A673 (cell line): ENCODE results near the gene DENND5B. TPM values are rescaled to one million over a fixed set of nuclear protein-coding genes. Genes with fewer than 3 reads are reported as not detected.

Source experiments
- Bru-seq: library from RNA; stranded (reverse); fragments of 400-500 nt; gene quantifications from one replicate; lab custom pipeline; 2021; lab: Mats Ljungman, UMichigan
- BruChase-seq, 2 experiments: library from RNA; stranded (reverse); fragments of 400-500 nt; gene quantifications; one replicate each; lab custom pipeline; 2021; lab: Mats Ljungman, UMichigan
- BruUV-seq: library from RNA; stranded (reverse); fragments of 400-500 nt; replicated peaks from 2 replicates; lab custom pipeline; 2021; lab: Mats Ljungman, UMichigan
- CTCF ChIA-PET: fragments of 300-600 bp; sonication (Branson Sonifier 250); formaldehyde crosslinking; loops from one replicate; lab custom pipeline; 2022; ENCODE audit warnings: antibody characterized with exemption; lab: Charles Lee
- POLR2A ChIA-PET: fragments of 300-600 bp; sonication (Branson Sonifier 250); formaldehyde crosslinking; loops from one replicate; lab custom pipeline; 2022; ENCODE audit warnings: antibody characterized with exemption; ENCODE audit not compliant: low non-redundant PET; lab: Charles Lee
- DNase-seq: peaks from one replicate; pipeline ENCODE4 v3.0.0-alpha.2; 2015; ENCODE audit warnings: low spot score
- H3K27ac ChIP-seq: fragments of 200-600 bp; sonication (generic); 2 replicates; pipeline ENCODE4 v1.5.1; 2016; ENCODE audit warnings: mixed run types, low read depth, mild to moderate bottlenecking, mixed read lengths, antibody characterized with exemption, low read length; ENCODE audit not compliant: poor library complexity, severe bottlenecking
- H3K27me3 ChIP-seq: fragments of 200-600 bp; sonication (generic); replicated peaks from 2 replicates; pipeline ENCODE4 v1.6.1; 2017; ENCODE audit warnings: mixed run types, low read depth, mild to moderate bottlenecking, mixed read lengths, antibody characterized with exemption, low read length; ENCODE audit not compliant: insufficient read depth, poor library complexity
- H3K36me3 ChIP-seq: fragments of 200-600 bp; sonication (generic); 2 replicates; pipeline ENCODE4 v1.6.1; 2016; ENCODE audit warnings: mixed run types, mild to moderate bottlenecking, mixed read lengths, antibody characterized with exemption, low read length; ENCODE audit not compliant: insufficient read depth, poor library complexity, severe bottlenecking
- H3K4me1 ChIP-seq: fragments of 200-600 bp; sonication (generic); 2 replicates; pipeline ENCODE4 v1.6.1; 2017; ENCODE audit warnings: mixed run types, mild to moderate bottlenecking, mixed read lengths, antibody characterized with exemption, low read length; ENCODE audit not compliant: insufficient read depth, poor library complexity, severe bottlenecking
- H3K4me3 ChIP-seq: fragments of 200-600 bp; sonication (generic); 2 replicates; pipeline ENCODE4 v1.5.1; 2016; ENCODE audit warnings: low read depth, mixed run types, mild to moderate bottlenecking, mixed read lengths, low read length; ENCODE audit not compliant: poor library complexity, severe bottlenecking
- H3K9me3 ChIP-seq: fragments of 200-600 bp; sonication (generic); 2 replicates; pipeline ENCODE4 v1.6.1; 2016; ENCODE audit warnings: mixed run types, low read depth, mild to moderate bottlenecking, mixed read lengths, antibody characterized with exemption, low read length; ENCODE audit not compliant: poor library complexity, severe bottlenecking
- EZH2 ChIP-seq: fragments of 200-600 bp; sonication (generic); IDR thresholded peaks from 2 replicates; pipeline ENCODE4 v1.6.1; 2017; ENCODE audit warnings: borderline replicate concordance, low read depth, mild to moderate bottlenecking, mixed read lengths, antibody characterized with exemption, low read length; ENCODE audit not compliant: poor library complexity, severe bottlenecking
- intact Hi-C: fragments of 100-400 bp; cut with micrococcal nuclease; formaldehyde crosslinking; loops from one replicate; pipeline ENCODE4 v1.10.0; 2022; ENCODE audit not compliant: unreplicated experiment
- long read RNA-seq: library from polyadenylated mRNA; stranded (forward); transcript quantifications from one replicate; pipeline ENCODE4 v2.0.0, GENCODE V29; 2022
- total RNA-seq: library from RNA; stranded (reverse); gene quantifications from 2 replicates; pipeline ENCODE4 v1.2.3, GENCODE V29; 2021
- TF ChIP-seq, protein P1 (sequence below): fragments of 300-800, 200-600 bp; sonication (generic); conservative IDR thresholded peaks from 2 replicates; pipeline ENCODE4 v1.5.1; 2017; ENCODE audit warnings: low read depth, mild to moderate bottlenecking, antibody characterized with exemption, low read length, moderate library complexity, mixed read lengths

The DENND5B gene
- total RNA-seq (7.2 and 7.6 TPM in 2 replicates), Bru-seq, nascent RNA (percentile 57 among the genes with signal in this experiment), BruChase-seq, experiment 1, labeled RNA remaining after a 2-hour chase (percentile 55 among the genes with signal in this experiment), BruChase-seq, experiment 2, labeled RNA remaining after a 6-hour chase (percentile 59 among the genes with signal in this experiment)
- long read RNA-seq, partial matches to known transcripts = 5 of 7 reads
- long read RNA-seq, other reads (novel, unspliced or antisense) = 2 of 7 reads

DNA sequence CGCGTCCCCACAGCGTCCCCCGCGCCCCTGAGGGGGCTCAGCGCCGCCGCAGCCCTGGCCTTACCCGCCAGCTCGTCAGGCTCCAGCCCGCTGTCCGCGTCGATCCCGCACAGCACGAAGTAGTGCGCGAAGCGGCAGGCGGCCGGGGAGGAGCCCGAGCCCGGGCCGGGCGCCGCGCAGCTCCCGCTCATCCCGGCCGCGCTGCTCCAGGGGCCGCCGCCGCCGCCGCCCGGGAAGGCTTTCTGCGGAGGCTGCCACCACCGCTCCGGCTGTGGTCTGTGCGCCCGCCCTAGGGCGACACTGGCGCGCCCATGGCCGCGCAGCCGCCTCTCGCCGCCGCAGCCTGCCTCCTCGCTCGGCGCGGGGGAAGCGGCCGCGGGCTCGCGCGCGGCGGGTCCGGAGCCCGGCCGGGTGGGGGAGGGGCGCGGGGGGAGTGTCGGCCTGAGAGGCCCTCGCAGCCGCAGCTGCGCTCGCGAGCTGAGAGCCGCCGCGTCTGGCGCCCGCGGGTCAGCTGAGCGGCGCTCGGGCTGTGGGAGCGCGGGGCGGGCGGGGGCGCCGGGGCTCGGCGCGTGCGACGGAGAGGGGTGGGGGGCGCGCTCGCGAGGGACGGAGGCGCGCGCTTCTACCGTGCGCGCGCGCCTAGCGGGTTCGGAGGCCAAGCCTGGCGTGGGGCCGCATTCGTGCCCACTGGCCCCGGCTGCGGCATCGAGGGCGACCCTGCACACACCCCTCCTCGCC is at the start of gene DENND5B:
TSS of gene DENND5B (minus strand) at position 495 of the 738 bp plus-strand sequence. CDS start at position 191, 304 bp downstream.
- Histone ChIP-seq H3K4me3 (peak within 1 kb of the TSS; percentile 86), H3K9me3 (no peaks in the 10 kb centered on the region), H3K36me3 (no peaks in the 10 kb centered on the region), H3K27me3 (no peaks in the 10 kb centered on the region), H3K4me1 (no peaks in the 10 kb centered on the region), H3K27ac (peak within 1 kb of the TSS; percentile 76)
- ChIA-PET POLR2A (interaction anchor here (0.6 kb wide), 1 partner anchor 32 kb away, joined by 8 read pairs; no protein-coding TSS in a partner anchor), CTCF (interaction anchor here (0.7 kb wide), 2 partner anchors 205 to 319 kb away, joined by 3 to 5 read pairs; no protein-coding TSS in a partner anchor)
- TF ChIP-seq, protein P1, sequence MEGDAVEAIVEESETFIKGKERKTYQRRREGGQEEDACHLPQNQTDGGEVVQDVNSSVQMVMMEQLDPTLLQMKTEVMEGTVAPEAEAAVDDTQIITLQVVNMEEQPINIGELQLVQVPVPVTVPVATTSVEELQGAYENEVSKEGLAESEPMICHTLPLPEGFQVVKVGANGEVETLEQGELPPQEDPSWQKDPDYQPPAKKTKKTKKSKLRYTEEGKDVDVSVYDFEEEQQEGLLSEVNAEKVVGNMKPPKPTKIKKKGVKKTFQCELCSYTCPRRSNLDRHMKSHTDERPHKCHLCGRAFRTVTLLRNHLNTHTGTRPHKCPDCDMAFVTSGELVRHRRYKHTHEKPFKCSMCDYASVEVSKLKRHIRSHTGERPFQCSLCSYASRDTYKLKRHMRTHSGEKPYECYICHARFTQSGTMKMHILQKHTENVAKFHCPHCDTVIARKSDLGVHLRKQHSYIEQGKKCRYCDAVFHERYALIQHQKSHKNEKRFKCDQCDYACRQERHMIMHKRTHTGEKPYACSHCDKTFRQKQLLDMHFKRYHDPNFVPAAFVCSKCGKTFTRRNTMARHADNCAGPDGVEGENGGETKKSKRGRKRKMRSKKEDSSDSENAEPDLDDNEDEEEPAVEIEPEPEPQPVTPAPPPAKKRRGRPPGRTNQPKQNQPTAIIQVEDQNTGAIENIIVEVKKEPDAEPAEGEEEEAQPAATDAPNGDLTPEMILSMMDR = no peak
- no TSS peak for BruUV-seq
- peak; percentile 62 for DNase-seq
- intact Hi-C loops = no loop called here

DNA sequence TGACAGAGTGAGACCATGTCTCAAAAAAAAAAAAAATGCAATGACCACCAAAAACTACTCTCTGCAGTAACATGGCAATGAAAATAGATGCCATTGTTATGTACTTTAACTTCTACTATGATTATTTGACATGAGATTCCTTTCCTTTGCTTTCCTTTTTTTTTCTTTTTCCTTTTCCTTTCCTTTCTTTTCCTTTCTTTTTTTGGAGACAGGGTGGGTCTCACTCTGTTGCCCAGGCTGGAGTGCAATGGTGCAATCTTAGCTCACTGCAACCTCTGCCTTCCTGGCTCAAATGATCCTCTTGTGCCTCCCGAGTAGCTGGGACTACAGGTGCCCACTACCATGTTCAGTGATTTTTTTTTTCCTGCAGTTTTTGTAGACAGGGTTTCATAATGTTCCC is 43.7 kb upstream of the DENND5B start:
- no TSS peak for BruUV-seq
- TF ChIP-seq, protein P1 = no peak
- TF ChIP-seq EZH2 = no peak
- intact Hi-C loops = loop anchor here (5.0 to 10.0 kb wide), 2 partner anchors 377 to 790 kb away; no protein-coding TSS in a partner anchor
- Histone ChIP-seq H3K4me3 (no peak overlapping the region), H3K4me1 (no peaks in the 10 kb centered on the region), H3K9me3 (no peaks in the 10 kb centered on the region), H3K27me3 (no peaks in the 10 kb centered on the region), H3K36me3 (no peaks in the 10 kb centered on the region), H3K27ac (no peak overlapping the region)
- CTCF ChIA-PET = interaction anchor here (2.0 kb wide), 1 partner anchor 232 kb away, joined by 27 read pairs; no protein-coding TSS in a partner anchor
- DNase-seq = no peak
- POLR2A ChIA-PET = no interaction called here

DNA sequence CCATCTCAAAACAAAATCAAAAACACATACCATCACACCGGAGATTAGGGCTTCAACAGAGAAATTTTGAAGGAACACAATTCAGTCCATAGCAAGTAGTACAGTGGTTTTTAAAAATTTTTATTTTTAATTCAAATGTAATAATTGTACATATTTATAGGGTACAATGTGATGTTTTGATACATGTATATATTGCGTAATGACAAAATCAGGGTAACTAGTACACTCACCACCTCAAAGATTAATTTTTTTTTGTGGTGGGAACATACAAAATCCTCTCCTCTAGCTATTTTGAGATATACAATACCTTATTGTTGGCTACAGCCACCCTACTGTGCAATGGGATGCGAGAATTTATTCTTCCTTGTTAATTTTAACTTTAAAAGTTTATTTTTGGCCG is 42.5 kb upstream of the DENND5B start:
- Histone ChIP-seq H3K27ac (no peak overlapping the region), H3K36me3 (no peaks in the 10 kb centered on the region), H3K9me3 (no peaks in the 10 kb centered on the region), H3K27me3 (no peaks in the 10 kb centered on the region), H3K4me3 (no peak overlapping the region), H3K4me1 (no peaks in the 10 kb centered on the region)
- TF ChIP-seq, protein P1 = no peak
- no peak for TF ChIP-seq EZH2
- intact Hi-C loops = loop anchor here (10.0 kb wide), 1 partner anchor 789 kb away; no protein-coding TSS in a partner anchor
- DNase-seq = no peak
- BruUV-seq = no TSS peak
- ChIA-PET POLR2A (no interaction called here), CTCF (no interaction called here)
